ENCODE data around the gene KIR3DL1. TPM values are rescaled to one million over a fixed set of nuclear protein-coding genes. Genes with fewer than 3 reads are reported as not detected.
"Not testable (repeated sequence)": the region's sequence is repeated elsewhere in the genome, so short reads cannot be mapped to it uniquely, and the experiment has no call there.

Gene KIR3DL1
- total RNA-seq, 1 experiment from 2014 or later = not detected

- not testable (repeated sequence) for BruUV-seq (replicated peaks)
These were observed 33.9 kb downstream of the KIR3DL1 start, which contains the start of gene KIR3DL2 for GRCh38 chr19:54850061-54850640. TSS of gene KIR3DL2 (plus strand) at chr19:54850443. CDS start at chr19:54850476, 33 bp downstream.

GRCh38 chr19:54850930-54851329 lies 34.7 kb downstream of the KIR3DL1 start:
- Histone ChIP-seq H3K27ac (ENCODE audit: low read length) (no peak overlapping the region), H3K4me3 (ENCODE audit: low read depth in 2 of 2, low read length in 2 of 2) (no peak overlapping the region), H3K36me3 (ENCODE audit: control insufficient read depth, insufficient read depth, low read length) (no peaks in the 10 kb centered on the region), H3K4me1 (ENCODE audit: control insufficient read depth, insufficient read depth, low read length) (no peaks in the 10 kb centered on the region), H3K9me3 (ENCODE audit: control insufficient read depth, insufficient read depth, low read depth, low read length) (no peaks in the 10 kb centered on the region), H3K27me3 (ENCODE audit: control insufficient read depth, insufficient read depth, low read length) (peaks cover 9% of the 10 kb centered on the region)
- CTCF ChIA-PET = no interaction called here
- no peak for ATAC-seq
- no peak for TF ChIP-seq CTCF (IDR thresholded peaks at IDR 0.05)
- no peak for TF ChIP-seq POLR2AphosphoS5 (IDR thresholded peaks at IDR 0.05; ENCODE audit: low read depth, low read length)
- no peak for TF ChIP-seq TCF7L2 (IDR thresholded peaks at IDR 0.05; ENCODE audit: low read depth, low read length)
- no peak for TF ChIP-seq REST (IDR thresholded peaks at IDR 0.05; ENCODE audit: insufficient read depth in 1 of 2, low read depth in 2 of 2, low read length in 1 of 2)
- TF ChIP-seq SIN3A (IDR thresholded peaks at IDR 0.05; ENCODE audit: borderline replicate concordance, insufficient read depth, low read depth, low read length) = no peak
- in situ Hi-C loops (cut with HindIII; ENCODE audit: low pct_unique_long_range_greater_than_20kb, low sequenced_read_pairs) (no loop called here), intact Hi-C loops (cut with micrococcal nuclease; ENCODE audit: unreplicated experiment) (no loop called here)
- POLR2A ChIA-PET = no interaction called here
- BruUV-seq (replicated peaks) = no TSS peak
- DNase-seq (ENCODE audit: low read depth, low spot score) = no peak

More at GRCh38 chr19:54850061-54850640, 33.9 kb downstream of the KIR3DL1 start, which contains the start of gene KIR3DL2:
- DNase-seq (ENCODE audit: low read depth, low spot score); H3K4me1 ChIP-seq (ENCODE audit: control insufficient read depth, insufficient read depth, low read length); intact Hi-C loops (cut with micrococcal nuclease; ENCODE audit: unreplicated experiment); H3K27me3 ChIP-seq (ENCODE audit: control insufficient read depth, insufficient read depth, low read length); H3K4me3 ChIP-seq (ENCODE audit: low read depth in 2 of 2, low read length in 2 of 2); H3K27ac ChIP-seq (ENCODE audit: low read length); POLR2A ChIA-PET; H3K36me3 ChIP-seq (ENCODE audit: control insufficient read depth, insufficient read depth, low read length); in situ Hi-C loops (cut with HindIII; ENCODE audit: low pct_unique_long_range_greater_than_20kb, low sequenced_read_pairs); ATAC-seq; H3K9me3 ChIP-seq (ENCODE audit: control insufficient read depth, insufficient read depth, low read depth, low read length): not testable (repeated sequence)
- CTCF ChIA-PET = interaction anchor here (0.7 kb wide), 1 partner anchor 130 kb away, joined by 3 read pairs; no protein-coding TSS in a partner anchor

GRCh38 chr19:54851353-54851752 lies 35.1 kb downstream of the KIR3DL1 start:
- ATAC-seq = no peak
- POLR2A ChIA-PET = no interaction called here
- intact Hi-C loops (cut with micrococcal nuclease; ENCODE audit: unreplicated experiment) = no loop called here
- CTCF ChIA-PET = no interaction called here
- Histone ChIP-seq H3K9me3 (ENCODE audit: control insufficient read depth, insufficient read depth, low read depth, low read length) (no peaks in the 10 kb centered on the region), H3K27me3 (ENCODE audit: control insufficient read depth, insufficient read depth, low read length) (peaks cover 9% of the 10 kb centered on the region), H3K4me3 (ENCODE audit: low read depth in 2 of 2, low read length in 2 of 2) (no peak overlapping the region), H3K27ac (ENCODE audit: low read length) (no peak overlapping the region), H3K36me3 (ENCODE audit: control insufficient read depth, insufficient read depth, low read length) (no peaks in the 10 kb centered on the region), H3K4me1 (ENCODE audit: control insufficient read depth, insufficient read depth, low read length) (no peaks in the 10 kb centered on the region)
- no peak for DNase-seq (ENCODE audit: low read depth, low spot score)
- TF ChIP-seq SIN3A (IDR thresholded peaks at IDR 0.05; ENCODE audit: borderline replicate concordance, insufficient read depth, low read depth, low read length) (no peak), REST (IDR thresholded peaks at IDR 0.05; ENCODE audit: insufficient read depth in 1 of 2, low read depth in 2 of 2, low read length in 1 of 2) (no peak), TCF7L2 (IDR thresholded peaks at IDR 0.05; ENCODE audit: low read depth, low read length) (no peak), POLR2AphosphoS5 (IDR thresholded peaks at IDR 0.05; ENCODE audit: low read depth, low read length) (no peak), CTCF (IDR thresholded peaks at IDR 0.05) (no peak)
- in situ Hi-C loops (cut with HindIII; ENCODE audit: low pct_unique_long_range_greater_than_20kb, low sequenced_read_pairs) = no loop called here
- no TSS peak for BruUV-seq (replicated peaks)
